ENCODE results near the gene PLEKHH2.

DNA sequence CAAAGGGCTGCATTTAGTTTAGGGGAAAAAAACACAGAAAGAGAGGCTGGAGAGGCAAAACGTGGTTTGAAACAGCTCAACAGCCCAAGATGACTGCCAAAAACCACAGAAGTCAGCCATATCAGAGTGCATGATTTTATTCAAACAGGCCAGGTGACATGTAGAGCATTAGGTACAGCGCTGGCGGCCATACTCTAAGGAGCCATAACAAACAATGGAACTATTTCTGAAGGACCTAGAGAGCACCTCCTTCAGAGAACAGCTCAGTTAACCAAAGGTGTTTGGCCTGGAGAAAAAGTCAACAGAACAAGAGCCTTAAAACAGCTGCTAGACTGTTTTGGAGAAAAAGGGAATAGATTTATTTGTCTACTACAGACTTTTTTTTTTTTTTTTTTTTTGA lies 43.8 kb upstream of the PLEKHH2 start:
- TF ChIP-seq POLR2A (IDR thresholded peaks at IDR 0.05), result no peak
- TF ChIP-seq, protein P1, sequence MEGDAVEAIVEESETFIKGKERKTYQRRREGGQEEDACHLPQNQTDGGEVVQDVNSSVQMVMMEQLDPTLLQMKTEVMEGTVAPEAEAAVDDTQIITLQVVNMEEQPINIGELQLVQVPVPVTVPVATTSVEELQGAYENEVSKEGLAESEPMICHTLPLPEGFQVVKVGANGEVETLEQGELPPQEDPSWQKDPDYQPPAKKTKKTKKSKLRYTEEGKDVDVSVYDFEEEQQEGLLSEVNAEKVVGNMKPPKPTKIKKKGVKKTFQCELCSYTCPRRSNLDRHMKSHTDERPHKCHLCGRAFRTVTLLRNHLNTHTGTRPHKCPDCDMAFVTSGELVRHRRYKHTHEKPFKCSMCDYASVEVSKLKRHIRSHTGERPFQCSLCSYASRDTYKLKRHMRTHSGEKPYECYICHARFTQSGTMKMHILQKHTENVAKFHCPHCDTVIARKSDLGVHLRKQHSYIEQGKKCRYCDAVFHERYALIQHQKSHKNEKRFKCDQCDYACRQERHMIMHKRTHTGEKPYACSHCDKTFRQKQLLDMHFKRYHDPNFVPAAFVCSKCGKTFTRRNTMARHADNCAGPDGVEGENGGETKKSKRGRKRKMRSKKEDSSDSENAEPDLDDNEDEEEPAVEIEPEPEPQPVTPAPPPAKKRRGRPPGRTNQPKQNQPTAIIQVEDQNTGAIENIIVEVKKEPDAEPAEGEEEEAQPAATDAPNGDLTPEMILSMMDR (IDR thresholded peaks at IDR 0.05), result no peak
- TF ChIP-seq POLR2AphosphoS5 (IDR thresholded peaks at IDR 0.05), result no peak

All from gastroesophageal sphincter (tissue), 3 donors.